ENCODE measurements around the gene SLC6A19.

The SLC6A19 gene

DNA sequence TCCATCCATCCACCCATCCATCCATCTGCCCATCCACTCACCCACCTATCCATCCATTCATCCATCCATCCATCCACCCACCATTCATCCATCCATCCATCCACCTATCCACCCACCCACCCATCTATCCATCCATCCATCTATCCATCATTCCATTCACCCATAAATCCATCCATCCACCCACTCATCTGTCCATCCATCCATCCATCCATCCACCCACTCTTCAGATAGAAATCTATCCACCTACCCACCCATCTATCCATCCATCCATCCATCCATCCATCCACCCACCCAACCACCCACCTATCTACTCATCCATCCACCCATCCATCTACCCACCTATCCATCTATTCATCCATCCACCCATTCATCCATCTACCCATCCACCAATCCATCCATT lies 35.0 kb upstream of the SLC6A19 start:
- DNase-seq (ENCODE audit: low spot score): no peak

- peak; percentile 30 for DNase-seq (ENCODE audit: low spot score)
Measured at GRCh38 chr5:1167361-1167727, 34.1 kb upstream of the SLC6A19 start.

DNA sequence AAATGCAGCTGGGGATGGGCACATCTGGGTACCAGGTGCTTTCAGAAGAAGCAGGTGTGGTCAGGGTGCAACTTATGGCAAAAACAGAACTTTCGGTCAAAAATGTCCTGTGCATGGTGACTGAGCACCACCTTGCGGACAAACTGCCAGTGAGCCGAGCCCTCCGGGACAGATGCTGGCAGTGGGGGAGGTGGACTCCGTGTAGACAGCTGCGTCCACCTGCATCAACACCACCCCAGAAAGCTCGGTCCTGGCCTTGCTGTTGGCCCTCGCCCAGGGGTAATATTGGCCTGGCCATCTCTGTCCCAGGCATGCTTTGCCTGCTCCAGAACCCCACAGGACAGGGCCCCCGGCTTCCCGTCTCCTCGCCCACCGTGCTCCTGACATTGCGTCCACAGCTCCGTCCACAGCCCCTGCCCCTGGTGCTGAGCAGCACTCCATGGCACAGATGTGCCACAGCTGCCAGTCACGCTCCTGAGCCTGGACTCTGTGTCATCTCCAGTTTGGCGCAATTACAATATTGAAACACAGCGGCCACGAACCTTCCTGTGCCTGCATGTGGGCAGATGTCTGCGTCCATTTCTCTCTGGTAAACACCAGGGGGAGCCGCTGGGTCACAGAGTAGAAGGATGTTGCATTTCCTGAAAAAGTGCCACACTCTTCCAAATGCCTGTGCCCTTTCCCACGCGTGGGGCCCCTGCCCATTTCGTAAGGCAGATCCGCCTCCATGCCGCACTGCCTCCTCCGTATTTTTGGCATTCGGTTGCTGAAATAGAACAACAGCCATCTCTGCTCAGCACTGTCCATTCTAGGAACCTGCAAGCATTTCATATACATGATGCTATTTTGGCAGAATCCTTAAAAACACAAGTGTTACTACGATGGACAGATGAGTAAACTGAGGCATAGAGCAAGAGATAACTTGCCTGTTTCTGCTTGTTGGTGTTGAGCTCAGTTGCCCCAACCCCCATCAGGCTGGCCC lies 33.4 kb upstream of the SLC6A19 start:
- peak; percentile 87 for DNase-seq (ENCODE audit: low spot score)

GRCh38 chr5:1168796-1169195 lies 32.6 kb upstream of the SLC6A19 start:
- no peak for DNase-seq (ENCODE audit: low spot score)

- DNase-seq (ENCODE audit: low spot score): no peak
Measured at GRCh38 chr5:1169211-1170115, 31.9 kb upstream of the SLC6A19 start.

GRCh38 chr5:1171340-1171941 lies 30.0 kb upstream of the SLC6A19 start:
- DNase-seq (ENCODE audit: low spot score): no peak

GRCh38 chr5:1172007-1172581 lies 29.3 kb upstream of the SLC6A19 start:
- no peak for DNase-seq (ENCODE audit: low spot score)

DNA sequence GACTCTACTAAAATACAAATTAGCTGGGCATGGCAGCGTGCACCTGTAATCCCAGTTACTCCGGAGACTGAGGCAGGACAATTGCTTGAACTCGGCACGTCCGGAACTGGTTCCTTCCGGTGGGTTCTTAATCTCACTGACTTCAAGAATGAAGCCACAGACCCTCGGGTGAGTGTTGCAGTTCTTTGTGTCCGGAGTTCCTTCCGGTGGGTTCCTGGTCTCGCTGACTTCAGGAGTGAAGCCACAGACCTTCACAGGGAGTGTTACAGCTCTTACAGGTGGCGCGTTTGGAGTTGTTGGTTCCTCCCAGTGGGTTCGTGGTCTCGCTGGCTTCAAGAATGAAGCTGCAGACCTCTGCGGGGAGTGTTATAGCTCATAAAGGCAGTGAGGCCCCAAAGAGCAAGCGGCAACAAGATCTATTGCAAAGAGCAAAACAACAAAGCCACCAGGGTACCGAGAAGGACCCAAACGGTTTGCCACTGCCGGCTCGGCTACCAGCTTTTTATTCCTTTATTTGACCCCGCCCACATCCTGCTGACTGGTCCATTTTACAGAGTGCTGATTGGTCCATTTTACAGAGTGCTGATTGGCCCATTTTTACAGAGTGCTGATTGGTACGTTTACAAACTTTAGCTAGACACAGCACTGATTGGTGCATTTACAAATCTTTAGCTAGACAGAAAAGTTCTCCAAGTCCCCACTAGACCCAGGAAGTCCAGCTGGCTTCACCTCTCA lies 28.6 kb upstream of the SLC6A19 start:
- DNase-seq (ENCODE audit: low spot score): no peak

- DNase-seq (ENCODE audit: low spot score): no peak
Measured at GRCh38 chr5:1173485-1174070, 27.8 kb upstream of the SLC6A19 start.

GRCh38 chr5:1174122-1174936 lies 27.1 kb upstream of the SLC6A19 start:
- DNase-seq (ENCODE audit: low spot score): peak; percentile 91

DNA sequence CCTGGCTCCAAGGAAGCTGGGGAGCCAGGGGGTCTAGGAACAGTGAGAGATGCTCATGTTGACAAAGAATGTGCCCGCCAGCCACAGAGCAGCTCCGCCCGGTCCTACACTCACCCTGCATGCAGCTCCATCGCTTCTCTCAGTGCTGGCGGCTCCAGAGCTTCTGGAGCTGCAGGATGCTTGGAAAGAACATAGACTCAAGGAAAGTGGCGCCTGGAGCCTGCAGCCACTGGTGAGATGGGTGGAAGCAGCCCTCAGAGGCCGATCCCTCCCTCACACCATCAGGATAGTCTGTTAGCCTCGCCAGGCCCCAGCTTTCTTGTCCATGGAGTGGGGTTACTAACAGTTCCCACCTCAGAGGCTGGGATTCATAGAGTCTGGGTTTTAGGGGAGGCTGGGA lies 26.4 kb upstream of the SLC6A19 start:
- no peak for DNase-seq (ENCODE audit: low spot score)

DNA sequence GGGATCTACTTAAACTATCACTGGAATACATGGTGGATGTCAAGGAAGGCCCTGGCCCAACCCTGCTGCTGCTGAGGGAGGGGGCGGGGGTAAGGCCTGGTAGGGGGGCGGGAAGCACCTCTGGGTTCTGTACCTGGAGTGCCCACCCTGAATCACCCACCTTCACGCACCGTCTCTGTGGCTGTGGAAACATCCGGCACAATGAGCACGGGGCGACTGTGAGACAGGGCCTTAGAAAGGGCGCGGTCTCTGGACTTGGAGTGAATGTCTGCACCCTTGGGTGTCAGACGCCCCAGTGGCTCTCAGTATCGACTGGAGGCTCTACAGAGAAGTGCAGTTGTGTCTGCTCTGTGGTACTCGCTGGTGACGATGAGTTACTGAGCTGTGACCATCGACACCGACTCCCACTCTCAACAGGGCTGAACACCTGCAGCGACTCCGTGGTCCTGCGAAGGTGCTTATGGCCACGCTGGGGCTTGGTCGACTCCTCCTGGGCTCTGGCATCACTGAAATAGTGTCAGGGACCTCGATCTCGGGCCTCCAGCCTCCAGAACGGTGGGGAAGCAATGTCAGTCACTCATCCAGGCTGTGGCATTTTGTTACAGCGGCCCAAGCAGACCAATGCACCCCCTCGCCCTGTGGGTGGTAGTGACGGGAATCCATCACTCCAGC lies 25.5 kb upstream of the SLC6A19 start:
- no peak for DNase-seq (ENCODE audit: low spot score)

DNA sequence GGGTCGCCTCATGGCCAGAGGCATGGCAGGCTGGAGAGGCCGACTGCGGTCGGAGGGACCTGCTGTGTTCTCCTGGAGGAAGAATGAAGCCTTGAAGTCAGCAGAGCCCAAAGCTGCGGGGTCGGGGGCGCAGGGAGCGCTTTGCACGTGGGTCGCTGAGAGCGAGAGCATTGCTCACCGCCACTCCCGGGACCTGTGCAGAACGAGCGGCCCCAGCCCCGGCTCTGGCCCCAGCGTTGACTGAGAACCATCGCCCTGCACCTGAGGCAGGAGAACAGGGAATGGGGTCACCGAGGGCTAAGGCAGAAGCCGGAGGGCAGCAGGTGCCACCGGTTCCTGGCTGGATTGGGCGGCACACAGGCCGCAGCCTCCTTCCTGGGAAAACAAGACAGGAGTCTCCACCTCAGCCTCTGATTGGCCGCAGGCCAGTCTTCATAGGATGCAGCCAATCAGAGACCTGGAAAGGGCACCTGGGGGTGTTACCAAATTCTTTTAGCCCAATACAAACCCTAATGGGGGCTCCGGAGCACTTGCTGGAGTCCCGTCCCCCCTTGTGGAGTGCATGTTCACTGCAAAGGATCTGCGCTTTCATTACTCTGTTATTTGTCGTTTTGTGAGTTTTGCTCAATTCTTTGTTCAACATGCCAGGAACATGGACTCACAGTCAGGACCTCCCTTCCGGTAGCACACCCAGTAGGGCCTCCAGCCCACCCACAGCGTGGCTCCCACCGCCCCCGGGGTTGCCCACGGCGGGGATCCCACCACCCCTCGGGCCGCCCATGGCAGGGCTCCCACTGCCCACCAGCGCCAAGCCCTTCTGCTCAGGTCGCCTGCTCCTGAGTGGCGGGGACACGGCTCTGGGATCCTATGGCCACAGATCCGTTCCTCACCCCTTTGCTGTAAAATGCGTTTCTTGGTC lies 24.7 kb upstream of the SLC6A19 start:
- peak; percentile 34 for DNase-seq (ENCODE audit: low spot score)

- no peak for DNase-seq (ENCODE audit: low spot score)
Measured at GRCh38 chr5:1177826-1178528, 23.4 kb upstream of the SLC6A19 start.

- DNase-seq (ENCODE audit: low spot score): no peak
Measured at GRCh38 chr5:1178529-1179382, 22.6 kb upstream of the SLC6A19 start.

GRCh38 chr5:1179383-1179715 lies 22.0 kb upstream of the SLC6A19 start:
- no peak for DNase-seq (ENCODE audit: low spot score)

GRCh38 chr5:1180096-1180495 lies 21.3 kb upstream of the SLC6A19 start:
- no peak for DNase-seq (ENCODE audit: low spot score)
